CD4-positive, alpha-beta T cell treated with Interleukin-15 for 4 hours (primary cell): ENCODE measurements around the gene LILRB3.
"Not testable (repeated sequence)": the region's sequence is repeated elsewhere in the genome, so short reads cannot be mapped to it uniquely, and the experiment has no call there.

Source experiments
- DNase-seq: peaks from one replicate; pipeline ENCODE4 v3.0.0-alpha.2; 2020; ENCODE audit warnings: low spot score

LILRB3 gene

DNA sequence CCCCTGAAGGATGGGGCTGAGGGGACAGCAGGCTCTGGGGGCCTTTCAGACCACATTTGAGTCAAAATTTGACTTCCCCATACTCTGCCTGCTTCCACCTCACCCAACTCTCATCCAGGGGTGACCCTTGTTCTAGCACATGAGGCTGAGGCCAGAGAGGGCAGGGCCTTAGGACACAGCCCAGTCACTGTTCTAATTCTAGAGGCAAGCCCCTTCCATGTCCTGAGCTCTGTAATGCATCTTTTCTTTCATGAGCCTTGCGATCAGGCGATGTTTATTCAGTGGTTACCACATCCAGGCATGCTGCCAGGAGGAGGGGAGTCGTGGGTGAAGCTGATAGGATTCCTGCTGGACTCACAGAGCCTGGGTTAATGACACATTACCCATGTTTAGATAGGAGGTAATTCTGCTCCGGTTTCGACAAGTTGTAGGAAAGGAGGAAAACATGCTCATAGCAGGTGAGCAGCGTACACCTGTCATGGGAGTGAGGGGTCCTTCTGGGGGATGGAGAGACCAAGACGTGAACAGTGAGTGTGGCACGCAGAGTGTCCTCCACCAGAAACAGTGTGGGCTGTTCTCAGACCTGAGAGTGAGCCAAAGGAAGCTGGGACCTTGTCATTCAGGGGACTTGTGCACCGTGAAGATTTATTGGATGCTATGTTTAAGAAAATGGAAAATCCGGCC lies 12.9 kb downstream of the LILRB3 start:
- DNase-seq = peak; percentile 12

DNA sequence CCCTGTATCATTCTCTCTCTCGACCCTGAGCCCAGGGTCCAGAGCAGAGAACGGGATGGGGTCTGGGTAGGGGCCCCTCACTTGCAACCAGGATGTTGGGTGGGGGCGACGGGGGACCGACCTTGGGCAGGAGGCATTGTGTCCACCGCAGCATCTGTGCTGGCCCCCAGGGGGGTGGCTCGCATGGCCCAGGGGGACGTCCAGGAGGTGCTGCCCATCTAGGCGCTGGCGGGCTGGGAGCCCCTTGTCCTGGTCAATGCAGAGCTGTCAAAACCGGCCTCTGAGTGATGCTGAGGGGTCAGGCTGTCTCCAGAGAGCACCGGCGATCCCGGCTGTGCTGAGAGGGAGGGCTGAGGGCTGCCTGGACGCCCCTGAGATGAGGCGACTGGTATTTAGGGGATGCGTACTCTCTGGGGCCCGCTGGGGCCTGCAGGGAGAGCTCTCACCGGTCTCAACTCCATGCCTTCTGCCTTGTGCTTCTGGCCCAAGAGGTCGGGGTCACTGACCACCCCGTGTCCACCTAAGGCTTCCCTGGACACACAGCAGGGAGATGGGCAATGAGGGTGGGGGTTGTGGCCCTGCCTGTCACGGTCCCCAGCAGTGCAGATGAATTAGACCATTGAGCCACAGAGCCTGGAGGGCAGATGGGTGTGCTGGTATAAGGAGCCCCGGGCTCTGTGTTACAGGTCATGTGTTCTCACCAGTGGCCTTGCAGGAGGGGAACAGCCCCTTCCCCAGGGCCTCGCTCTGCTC lies 13.6 kb downstream of the LILRB3 start:
- no peak for DNase-seq

DNA sequence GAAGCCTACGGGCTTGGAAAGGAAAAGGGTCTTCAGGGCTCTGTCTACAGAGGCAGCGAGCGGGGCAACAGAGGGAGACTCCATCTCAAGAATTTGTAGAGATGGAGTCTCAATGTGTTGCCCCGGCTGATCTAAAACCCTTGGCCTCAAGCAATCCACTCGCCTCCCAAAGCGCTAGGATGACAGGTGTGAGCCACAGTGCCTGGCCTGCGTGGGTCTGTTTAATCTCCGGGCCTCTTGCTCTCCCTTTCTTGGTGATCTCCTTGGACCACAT lies 14.1 kb downstream of the LILRB3 start:
- DNase-seq = no peak

DNA sequence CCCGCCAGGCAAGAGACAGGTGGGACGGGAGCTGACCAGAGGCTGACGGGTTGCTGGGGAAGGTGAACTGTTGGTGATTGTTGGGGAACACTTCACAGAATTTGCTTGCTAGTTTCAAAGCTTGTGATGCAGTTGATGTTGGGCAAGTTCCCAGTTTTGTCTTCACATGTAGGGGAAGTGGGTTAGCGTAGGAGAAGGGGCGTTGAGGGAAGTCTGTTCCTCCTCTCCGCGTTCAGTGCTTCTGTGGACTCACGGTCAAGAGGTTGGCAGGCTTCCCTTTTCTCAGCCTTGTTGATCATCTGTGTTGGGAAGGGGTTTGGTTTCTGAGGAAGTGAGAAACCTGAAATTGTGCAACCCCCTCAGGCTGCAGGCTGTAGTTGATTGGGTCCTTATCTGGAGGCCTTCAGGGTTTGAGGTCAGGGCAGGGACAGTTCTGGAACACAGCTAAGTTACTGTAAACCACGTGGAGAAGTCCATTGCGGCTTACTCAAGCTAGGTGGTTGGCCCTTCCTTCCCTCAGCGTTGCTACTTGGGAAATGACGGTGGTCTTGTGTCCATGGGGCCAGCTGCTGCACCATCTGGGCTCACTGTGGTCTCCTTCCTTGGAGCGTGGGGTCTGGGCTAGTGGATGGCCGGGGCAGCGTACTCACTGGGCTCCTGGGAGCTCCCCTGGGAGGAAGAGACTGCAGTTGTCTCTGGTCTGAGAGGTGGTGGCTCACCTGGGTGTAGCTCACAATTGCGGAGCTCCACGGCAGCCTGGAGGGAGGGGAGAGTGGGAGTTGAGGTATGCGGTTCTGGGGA lies 14.6 kb downstream of the LILRB3 start:
- peak; percentile 37 for DNase-seq

DNA sequence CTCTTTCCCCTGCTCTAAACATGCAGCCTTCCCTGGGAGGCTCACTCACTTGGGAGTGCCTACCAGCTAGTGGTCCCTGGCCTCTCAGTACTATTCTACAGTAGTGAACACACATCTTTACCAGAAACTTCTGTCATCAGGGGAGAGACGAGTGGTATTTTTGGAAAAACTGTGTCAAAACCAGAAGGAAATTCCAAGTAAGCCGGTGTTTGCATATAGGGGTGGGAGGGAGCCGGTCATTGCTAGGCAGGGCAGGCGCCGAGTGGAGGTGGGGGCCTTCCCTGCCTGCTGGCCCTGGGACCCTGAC lies 15.2 kb downstream of the LILRB3 start:
- no peak for DNase-seq

DNA sequence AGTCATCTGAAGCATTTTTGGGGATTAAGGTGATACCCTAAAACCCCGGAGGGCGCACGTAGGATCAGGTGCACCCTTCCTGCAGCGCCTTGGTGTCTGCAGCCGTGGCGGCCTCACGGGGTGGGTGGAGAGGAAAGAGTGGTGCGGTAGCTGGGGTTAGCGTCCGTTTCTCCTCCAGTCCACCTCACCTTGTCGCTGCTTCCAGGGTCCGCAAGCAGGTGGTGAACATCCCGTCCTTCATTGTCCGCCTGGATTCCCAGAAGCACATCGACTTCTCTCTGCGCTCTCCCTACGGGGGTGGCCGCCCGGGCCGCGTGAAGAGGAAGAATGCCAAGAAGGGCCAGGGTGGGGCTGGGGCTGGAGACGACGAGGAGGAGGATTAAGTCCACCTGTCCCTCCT lies 15.6 kb downstream of the LILRB3 start:
- DNase-seq = not testable (repeated sequence)

DNA sequence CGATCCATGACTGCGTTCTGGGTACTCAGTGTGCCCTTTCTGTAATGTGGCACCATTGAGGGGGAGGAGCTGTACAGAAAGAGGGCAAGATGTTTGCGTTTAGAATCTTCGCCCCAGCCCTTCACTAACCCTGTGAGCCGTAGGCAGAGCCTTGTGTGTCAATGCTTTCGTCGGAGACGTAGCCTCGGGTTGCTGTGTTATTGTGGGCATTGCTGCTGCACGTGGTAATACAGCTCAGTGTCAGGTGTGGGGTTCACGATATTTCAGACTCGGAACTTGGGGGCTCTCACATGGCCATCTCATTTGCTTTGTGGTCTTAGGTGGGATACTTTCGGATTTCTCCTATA lies 16.0 kb downstream of the LILRB3 start:
- DNase-seq = no peak

DNA sequence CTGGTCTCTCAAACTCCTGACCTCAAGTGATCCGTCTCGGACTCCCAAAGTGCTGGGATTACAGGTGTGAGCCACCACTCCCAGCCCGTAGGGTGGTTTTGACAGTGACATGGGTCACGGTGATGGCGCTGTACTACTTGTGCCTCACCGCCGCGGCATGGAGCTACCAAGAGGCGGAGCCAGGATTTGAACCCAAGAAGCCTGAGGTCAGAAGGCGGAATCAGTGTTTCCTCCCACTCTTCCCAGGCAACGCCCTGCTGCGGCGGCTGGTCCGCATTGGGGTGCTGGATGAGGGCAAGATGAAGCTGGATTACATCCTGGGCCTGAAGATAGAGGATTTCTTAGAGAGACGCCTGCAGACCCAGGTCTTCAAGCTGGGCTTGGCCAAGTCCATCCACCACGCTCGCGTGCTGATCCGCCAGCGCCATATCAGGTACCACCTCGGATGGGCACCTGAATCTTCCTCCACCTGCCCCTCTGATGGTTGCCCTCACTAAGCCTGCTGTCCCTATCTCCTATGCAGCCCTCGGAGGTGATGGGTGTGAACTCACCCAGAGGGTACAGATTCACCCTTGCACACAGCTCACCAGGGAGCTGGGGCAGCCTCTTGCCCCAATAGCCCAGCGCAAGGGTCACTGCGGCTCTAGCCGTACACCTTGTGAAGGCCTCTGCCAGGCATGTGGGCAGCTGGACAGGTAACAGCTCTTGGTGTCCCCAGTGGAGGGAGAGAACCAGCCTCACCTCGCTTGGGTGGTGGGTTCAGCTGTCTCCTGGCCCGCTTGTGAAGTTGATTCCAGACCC lies 16.6 kb downstream of the LILRB3 start:
- no peak for DNase-seq

DNA sequence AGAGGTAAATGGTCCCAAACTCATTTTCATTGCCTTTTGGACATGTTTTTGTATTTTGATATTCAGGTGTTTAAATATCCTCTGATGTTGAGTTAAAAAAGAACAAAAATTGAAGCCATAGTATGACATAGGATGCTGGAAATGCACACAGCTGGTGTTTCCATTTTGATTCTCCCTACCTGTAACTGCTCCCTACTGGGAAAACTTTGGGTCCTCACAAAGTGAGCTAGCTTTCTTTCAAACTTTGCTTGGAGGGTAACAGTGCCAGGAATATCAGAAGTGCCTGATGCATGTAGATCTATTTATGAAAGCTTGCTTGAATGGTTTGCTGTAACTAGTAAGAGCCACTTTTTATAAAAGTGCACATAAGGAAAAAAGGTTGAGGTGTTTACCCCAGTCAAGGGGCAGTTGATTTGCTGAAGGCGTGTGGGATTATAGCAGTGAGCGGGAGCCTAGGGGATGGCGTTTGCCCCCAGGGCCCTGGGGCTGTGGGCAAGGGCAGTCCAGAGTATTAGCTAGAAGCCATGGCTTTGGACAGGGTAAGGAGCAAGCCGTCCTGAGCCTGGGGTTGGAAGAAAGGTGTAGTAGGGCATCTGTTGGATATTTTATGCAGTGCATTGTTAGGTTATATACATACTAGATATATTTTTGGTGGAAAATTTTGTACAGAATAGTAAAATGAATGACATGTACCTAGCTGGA lies 17.9 kb downstream of the LILRB3 start:
- DNase-seq = no peak

DNA sequence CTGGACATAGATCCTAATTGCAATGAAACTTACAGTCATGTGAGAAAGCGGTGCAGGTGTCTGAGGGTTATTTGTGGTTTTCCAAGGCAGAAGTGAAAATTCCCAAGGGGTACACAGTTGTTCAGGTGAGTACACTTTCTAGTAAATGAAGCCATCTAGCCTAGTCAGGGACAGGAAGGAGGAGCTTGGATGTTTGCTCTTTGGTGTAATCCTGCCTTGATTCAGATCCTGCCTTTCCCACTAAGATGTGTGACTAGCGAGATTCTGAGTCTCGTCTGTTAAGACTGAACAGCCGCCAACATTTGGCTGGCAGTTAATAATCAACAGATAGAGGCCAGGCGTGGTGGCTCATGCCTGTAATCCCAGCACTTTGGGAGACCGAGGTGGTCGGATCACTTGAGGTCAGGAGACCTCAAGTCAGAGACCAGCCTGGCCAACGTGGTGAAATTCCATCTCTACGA lies 19.6 kb downstream of the LILRB3 start:
- DNase-seq = no peak

DNA sequence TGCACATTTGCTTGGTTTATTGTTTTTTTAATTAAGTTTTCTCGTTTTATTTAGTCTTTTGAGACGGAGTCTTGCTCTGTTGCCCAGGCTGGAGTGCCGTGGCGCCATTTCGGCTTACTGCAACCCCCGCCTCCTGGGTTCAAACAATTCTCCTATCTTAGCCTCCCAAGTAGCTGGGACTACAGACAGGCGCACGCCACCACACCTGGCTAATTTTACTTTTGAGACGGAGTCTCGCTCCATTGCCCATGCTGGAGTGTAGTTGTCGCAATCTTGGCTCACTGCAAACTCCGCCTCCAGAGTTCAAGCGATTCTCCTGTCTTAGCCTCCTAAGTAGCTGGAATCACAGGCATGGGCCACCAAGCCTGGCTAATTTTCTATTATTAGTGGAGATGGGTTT lies 20.8 kb downstream of the LILRB3 start:
- no peak for DNase-seq

DNA sequence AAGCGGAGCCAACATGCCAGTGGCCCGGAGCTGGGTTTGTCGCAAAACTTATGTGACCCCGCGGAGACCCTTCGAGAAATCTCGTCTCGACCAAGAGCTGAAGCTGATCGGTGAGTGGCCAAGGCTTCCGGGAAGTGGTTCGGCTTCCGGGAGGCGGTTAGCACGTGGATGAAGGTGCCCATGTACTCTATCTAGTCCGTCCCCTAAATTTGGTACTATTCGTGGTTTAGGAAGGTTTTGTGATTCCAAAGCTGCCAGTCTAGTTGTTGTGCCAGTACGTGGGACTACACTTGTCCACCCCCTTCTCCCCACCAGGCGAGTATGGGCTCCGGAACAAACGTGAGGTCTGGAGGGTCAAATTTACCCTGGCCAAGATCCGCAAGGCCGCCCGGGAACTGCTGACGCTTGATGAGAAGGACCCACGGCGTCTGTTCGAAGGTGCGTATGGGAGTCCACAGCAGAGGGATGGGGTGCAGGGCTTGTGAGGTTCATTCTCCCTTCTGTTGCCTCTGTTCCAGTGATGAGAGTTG lies 21.6 kb downstream of the LILRB3 start:
- no peak for DNase-seq

DNA sequence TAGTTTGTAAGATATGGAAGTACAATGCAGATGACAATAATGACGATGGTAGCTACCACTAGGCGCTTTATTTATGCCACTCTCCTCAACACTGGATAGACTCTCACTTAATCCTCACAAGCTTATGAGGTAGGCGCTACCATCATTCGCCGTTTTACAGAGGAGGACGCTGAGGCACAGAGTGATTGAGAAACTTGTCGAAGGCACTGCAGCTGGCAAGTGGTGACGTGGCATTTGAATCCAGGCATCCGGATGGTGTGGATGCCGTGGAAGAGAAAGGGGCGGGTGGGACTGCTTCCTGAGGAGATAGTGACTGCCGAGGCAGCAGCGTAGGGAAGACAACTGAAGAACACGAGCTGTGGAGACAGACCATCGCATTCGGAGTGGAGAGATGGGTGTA lies 23.4 kb downstream of the LILRB3 start:
- no peak for DNase-seq

DNA sequence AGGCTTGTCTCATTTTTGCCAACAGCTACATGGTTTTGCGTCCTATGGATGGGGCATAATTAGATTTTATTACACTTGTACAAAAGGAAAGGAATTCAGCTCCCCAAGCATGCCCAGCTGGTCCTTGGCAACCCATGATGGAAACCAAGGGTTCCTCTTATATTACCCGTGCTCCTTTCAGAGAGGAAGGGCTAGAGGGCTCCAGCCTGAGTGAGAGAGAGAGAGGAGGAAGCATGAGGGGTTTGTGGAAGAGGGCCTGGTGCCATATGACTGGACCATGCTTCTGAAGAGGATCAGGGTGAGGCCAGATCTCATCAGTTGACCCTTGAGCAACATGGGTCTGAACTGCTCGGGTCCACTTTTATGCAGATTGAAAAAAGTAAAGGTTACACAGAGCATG lies 25.7 kb downstream of the LILRB3 start:
- no peak for DNase-seq

DNA sequence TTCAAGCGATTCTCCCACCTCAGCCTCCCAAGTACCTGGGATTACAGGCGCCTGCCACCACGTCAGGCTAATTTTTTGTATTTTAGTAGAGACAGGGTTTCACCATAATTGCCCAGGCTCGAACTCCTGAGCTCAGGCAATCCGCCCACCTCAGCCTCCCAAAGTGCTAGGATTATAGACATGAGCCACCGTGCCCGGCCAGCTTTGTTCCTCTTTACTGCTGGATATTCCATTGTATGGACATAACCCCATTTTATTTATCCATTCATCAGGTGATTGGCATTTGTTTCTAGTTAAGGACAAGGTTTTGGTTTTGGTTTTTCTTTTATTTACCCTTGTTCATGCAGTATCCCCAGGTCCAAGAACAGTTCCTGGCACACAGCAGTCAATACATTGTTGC lies 26.3 kb downstream of the LILRB3 start:
- no peak for DNase-seq

DNA sequence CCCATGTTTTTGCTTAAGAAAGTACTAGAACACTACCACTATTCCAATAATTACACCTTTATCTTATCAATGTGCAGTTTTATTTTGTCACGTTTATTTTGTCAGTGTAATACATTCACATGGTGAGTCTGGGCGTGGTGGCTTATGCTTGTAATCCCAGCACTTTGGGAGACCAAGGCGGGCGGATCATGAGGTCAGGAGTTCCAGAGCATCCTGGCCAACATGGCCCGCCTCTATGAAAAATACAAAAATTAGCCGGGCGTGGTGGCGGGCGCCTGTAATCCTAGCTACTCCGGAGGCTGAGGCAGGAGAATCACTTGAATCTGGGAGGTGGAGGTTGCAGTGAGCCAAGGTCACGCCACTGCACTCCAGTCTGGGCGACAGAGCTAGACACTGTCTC lies 28.3 kb downstream of the LILRB3 start:
- not testable (repeated sequence) for DNase-seq

DNA sequence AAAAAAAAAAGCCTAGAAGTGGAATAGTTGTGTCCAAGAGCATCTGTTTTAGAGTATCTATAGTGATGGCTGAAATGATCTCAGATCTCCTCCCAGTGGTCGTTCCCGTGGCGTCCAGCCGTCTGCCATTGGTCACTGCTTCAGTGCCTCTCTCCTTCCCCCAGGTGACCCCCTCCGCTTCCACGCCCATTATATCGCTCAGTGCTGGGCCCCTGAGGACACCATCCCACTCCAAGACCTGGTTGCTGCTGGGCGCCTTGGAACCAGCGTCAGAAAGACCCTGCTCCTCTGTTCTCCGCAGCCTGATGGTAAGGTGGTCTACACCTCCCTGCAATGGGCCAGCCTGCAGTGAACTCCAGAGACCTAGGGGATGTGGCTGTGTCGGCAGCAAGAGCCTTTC lies 29.8 kb downstream of the LILRB3 start:
- no peak for DNase-seq

DNA sequence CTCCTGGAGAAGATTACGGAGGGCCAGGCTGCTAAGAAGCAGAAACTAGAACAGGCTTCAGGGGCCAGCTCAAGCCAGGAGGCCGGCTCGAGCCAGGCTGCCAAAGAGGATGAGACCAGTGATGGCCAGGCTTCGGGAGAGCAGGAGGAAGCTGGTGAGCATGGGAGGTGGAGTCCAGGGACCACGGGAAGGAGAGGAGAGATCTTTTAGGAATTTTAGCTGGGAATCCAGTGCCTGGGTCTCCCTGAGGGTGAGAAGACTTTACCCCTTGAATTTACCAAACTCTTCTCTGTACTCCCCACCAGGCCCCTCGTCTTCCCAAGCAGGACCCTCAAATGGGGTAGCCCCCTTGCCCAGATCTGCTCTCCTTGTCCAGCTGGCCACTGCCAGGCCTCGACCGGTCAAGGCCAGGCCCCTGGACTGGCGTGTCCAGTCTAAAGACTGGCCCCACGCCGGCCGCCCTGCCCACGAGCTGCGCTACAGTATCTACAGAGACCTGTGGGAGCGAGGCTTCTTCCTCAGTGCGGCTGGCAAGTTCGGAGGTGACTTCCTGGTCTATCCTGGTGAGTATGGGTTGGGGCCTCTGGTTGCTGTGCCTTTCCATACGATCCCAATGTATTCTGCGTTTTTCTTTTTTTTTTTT lies 30.9 kb downstream of the LILRB3 start:
- DNase-seq = no peak

DNA sequence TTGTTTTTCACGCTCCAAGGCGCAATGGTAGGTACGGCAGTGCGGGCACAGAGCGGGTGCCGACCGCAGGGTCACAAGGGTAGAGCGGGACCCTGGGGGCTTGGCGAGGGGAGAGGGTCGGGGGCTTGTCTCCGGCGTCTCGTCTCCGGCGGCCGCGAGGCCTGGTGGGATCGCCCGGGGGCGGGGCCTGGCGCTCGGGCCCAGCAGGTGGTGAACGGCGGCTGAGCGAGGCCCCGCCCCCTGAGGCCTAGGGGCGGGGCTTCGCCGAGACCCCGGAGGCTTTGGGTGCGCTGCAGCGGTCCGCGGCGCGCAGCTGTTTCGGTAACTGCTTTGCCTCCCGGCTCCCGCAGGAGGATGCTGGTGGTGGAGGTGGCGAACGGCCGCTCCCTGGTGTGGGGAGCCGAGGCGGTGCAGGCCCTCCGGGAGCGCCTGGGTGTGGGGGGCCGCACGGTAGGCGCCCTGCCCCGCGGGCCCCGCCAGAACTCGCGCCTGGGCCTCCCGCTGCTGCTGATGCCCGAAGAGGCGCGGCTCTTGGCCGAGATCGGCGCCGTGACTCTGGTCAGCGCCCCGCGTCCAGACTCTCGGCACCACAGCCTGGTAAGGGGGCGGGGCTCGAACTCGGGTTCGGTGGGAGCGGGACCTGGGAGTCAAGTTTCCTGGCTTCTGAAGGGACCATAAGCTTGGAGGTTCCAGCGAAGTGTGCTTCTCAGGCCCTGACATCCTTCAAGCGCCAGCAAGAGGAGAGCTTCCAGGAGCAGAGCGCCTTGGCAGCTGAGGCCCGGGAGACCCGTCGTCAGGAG lies 31.6 kb downstream of the LILRB3 start, which contains the start of gene TSEN34:
Gene TSEN34, plus strand, starts transcription at position 298 of the 800 bp plus-strand sequence. Its CDS starts 57 bp downstream, at position 355.
- DNase-seq = peak; percentile 86

DNA sequence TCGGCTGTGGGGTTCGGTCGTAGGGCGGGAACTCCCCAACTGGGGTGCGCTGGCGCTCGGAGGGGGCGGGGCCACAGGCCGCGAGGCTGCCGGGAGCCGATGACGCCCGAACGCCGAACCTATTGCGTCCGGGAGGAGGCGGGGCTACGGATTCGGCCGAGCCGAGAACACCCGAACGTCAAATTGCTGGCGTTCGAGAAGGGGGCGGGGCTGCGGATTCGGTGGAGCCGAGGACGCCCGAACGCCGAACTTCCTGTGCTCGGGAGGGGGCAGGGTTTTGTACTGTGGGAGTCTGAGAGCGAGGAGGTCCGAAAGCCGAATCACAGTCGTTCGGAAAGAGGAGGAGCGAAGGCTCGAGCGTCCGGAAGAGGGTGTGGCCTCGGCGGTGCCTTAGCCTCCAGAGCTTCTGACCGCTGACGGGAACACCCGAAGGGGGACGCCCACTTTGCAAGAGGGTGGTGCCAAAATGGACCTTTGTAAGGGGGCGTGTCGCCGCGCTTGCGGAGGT lies 32.2 kb downstream of the LILRB3 start:
- DNase-seq = peak; percentile 99
